WTC11 (cell line): Measurements from ENCODE around the gene FAM111B.

Experiments
- ATF3 ChIP-seq: sonication (generic); formaldehyde crosslinking; conservative IDR thresholded peaks from 2 replicates; pipeline ENCODE4 v1.8.1; 2022; ENCODE audit warnings: mild to moderate bottlenecking, missing genetic modification reagents
- CTCF ChIP-seq: fragments of 200-600 bp; IDR thresholded peaks from 2 replicates; pipeline ENCODE4 v1.8.0; 2022; ENCODE audit warnings: antibody characterized with exemption
- GTF2I ChIP-seq: fragments of 250-450 bp; sonication (Bioruptor Pico); conservative IDR thresholded peaks from 2 replicates; pipeline ENCODE4 v1.4.0; 2021; ENCODE audit warnings: mild to moderate bottlenecking
- NR1H2 ChIP-seq: sonication (generic); formaldehyde crosslinking; IDR thresholded peaks from 2 replicates; pipeline ENCODE4 v1.9.0; 2021; ENCODE audit warnings: mild to moderate bottlenecking, moderate library complexity, missing genetic modification reagents
- SP1 ChIP-seq: sonication (generic); formaldehyde crosslinking; conservative IDR thresholded peaks from 2 replicates; pipeline ENCODE4 v1.8.1; 2022; ENCODE audit warnings: missing genetic modification reagents
- USF2 ChIP-seq: sonication (generic); formaldehyde crosslinking; IDR thresholded peaks from 2 replicates; pipeline ENCODE4 v1.8.1; 2023; ENCODE audit warnings: mild to moderate bottlenecking, missing genetic modification reagents, moderate library complexity
- ZNF232 ChIP-seq: sonication (generic); formaldehyde crosslinking; IDR thresholded peaks from 2 replicates; pipeline ENCODE4 v1.8.0; 2022; ENCODE audit warnings: mild to moderate bottlenecking, missing genetic modification reagents
- ZNF263 ChIP-seq: sonication (generic); formaldehyde crosslinking; IDR thresholded peaks from 2 replicates; pipeline ENCODE4 v1.8.1; 2022; ENCODE audit warnings: low read depth, mild to moderate bottlenecking, moderate library complexity, missing genetic modification reagents
- ZNF512 ChIP-seq: sonication (generic); formaldehyde crosslinking; IDR thresholded peaks from 2 replicates; pipeline ENCODE4 v1.8.1; 2022; ENCODE audit warnings: missing genetic modification reagents, borderline replicate concordance

GRCh38 chr11:59069087-59069486, 38.0 kb upstream of the FAM111B start:
- TF ChIP-seq ZNF263 (no peak), CTCF (no peak), GTF2I (no peak), NR1H2 (CRISPR knock-in tag) (no peak), SP1 (CRISPR knock-in tag) (no peak), ZNF512 (CRISPR knock-in tag) (no peak), ATF3 (CRISPR knock-in tag) (no peak), USF2 (CRISPR knock-in tag) (no peak), ZNF232 (CRISPR knock-in tag) (no peak)
